Measurements from ENCODE around the gene AOC2. TPM values are rescaled to one million over a fixed set of nuclear protein-coding genes. Genes with fewer than 3 reads are reported as not detected.
"Not testable (repeated sequence)": the region's sequence is repeated elsewhere in the genome, so short reads cannot be mapped to it uniquely, and the experiment has no call there.

AOC2 gene
- total and polyA plus RNA-seq, 2 of the 8 experiments (the other 6 are each of a cell fraction or from before 2014, with no cell fraction given), result 4.2 to 4.7 TPM

DNA sequence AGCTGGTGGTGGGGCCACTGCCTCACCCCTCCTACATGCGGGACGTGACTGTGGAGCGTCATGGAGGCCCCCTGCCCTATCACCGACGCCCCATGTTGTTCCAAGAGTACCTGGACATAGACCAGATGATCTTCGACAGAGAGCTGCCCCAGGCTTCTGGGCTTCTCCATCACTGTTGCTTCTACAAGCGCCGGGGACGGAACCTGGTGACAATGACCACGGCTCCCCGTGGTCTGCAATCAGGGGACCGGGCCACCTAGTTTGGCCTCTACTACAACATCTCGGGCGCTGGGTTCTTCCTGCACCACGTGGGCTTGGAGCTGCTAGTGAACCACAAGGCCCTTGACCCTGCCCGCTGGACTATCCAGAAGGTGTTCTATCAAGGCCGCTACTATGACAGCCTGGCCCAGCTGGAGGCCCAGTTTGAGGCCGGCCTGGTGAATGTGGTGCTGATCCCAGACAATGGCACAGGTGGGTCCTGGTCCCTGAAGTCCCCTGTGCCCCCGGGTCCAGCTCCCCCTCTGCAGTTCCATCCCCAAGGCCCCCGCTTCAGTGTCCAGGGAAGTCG lies 23.4 kb downstream of the AOC2 start:
- not testable (repeated sequence) for H4K8ac ChIP-seq (ENCODE audit: extremely low read depth, insufficient read depth, low read length); H3K4ac ChIP-seq (replicated peaks; ENCODE audit: insufficient read length, low read depth, low read length); DNase-seq (ENCODE audit: low read depth in 1 of 2, low spot score in 2 of 2); H3K4me3 ChIP-seq (ENCODE audit: extremely low read depth in 1 of 4, insufficient read depth in 2 of 4, low read depth in 3 of 4, low read length in 4 of 4); H3K79me1 ChIP-seq (ENCODE audit: low read depth, low read length); H3K4me1 ChIP-seq (replicated peaks in 1 of 4; ENCODE audit: control insufficient read depth in 3 of 4, insufficient read depth in 4 of 4, low read length in 3 of 4); H3K18ac ChIP-seq (ENCODE audit: extremely low read depth, low read length); H4K5ac ChIP-seq (ENCODE audit: insufficient read length, low read depth, low read length); H3K23me2 ChIP-seq (ENCODE audit: low read depth, low read length); H3K23ac ChIP-seq (ENCODE audit: insufficient read length); H2BK5ac ChIP-seq (ENCODE audit: low read depth, low read length); H2BK20ac ChIP-seq (ENCODE audit: low read length); H3K36me3 ChIP-seq (ENCODE audit: control insufficient read depth in 2 of 4, insufficient read depth in 4 of 4, low read length in 3 of 4); H2AK5ac ChIP-seq (ENCODE audit: low read depth, low read length); H2BK15ac ChIP-seq (ENCODE audit: low read length); H2BK12ac ChIP-seq (ENCODE audit: low read depth, low read length); H3K14ac ChIP-seq (ENCODE audit: insufficient read length); H3K56ac ChIP-seq (replicated peaks; ENCODE audit: insufficient read length, low read depth, low read length); H3K9ac ChIP-seq (replicated peaks in 1 of 4; ENCODE audit: extremely low read depth in 1 of 4, low read depth in 3 of 4, low read length in 3 of 4); H3K4me2 ChIP-seq (ENCODE audit: insufficient read depth in 1 of 2, low read depth in 2 of 2, low read length in 2 of 2); H2BK120ac ChIP-seq (replicated peaks; ENCODE audit: low read depth, low read length); H2AFZ ChIP-seq (ENCODE audit: low read length); FAIRE-seq; H3K27me3 ChIP-seq (replicated peaks in 1 of 4; ENCODE audit: control insufficient read depth in 3 of 4, extremely low read depth in 1 of 4, insufficient read depth in 3 of 4, low read length in 3 of 4); H3K27ac ChIP-seq (ENCODE audit: low read depth, low read length); H4K20me1 ChIP-seq (replicated peaks in 1 of 2; ENCODE audit: control insufficient read depth in 1 of 2, insufficient read depth in 2 of 2, low read length in 2 of 2); H3K79me2 ChIP-seq (ENCODE audit: control insufficient read depth in 1 of 2, insufficient read depth in 2 of 2, low read length in 2 of 2); H4K91ac ChIP-seq (replicated peaks; ENCODE audit: insufficient read length, low read length)
- ChIA-PET CTCF (ENCODE audit: partially characterized antibody) (interaction anchor here (1.6 to 2.3 kb wide), 3 partner anchors 24 to 70 kb away, joined by 6 to 10 read pairs (median 7); partner anchors contain the start of gene AOC2), POLR2A (ENCODE audit: partially characterized antibody) (interaction anchor here (1.3 kb wide), 2 partner anchors 23 to 130 kb away, joined by 3 to 5 read pairs; partner anchors contain the start of gene RPL27)
- H3K9me3 ChIP-seq (ENCODE audit: insufficient read depth in 2 of 2, low read depth in 1 of 2, low read length in 1 of 2), result peaks cover 2 to 11% of the 10 kb centered on the region in 2 experiments; a peak in 1 of 4 replicates
- whole genome bisulfite sequencing, 2 experiments (ENCODE audit: extremely low coverage in 1 of 2, insufficient coverage in 1 of 2, insufficient read length in 1 of 2, insufficient replicate concordance in 2 of 2, low coverage in 1 of 2, low lambda C conversion rate in 2 of 2, missing lambda C conversion rate in 1 of 2), result 94% methylated on average over 14 of the region's 21 CpGs; no CpG with 5 or more reads in 1 of the 2 experiments
